BJ (cell line): Measurements from ENCODE around the gene SYNE2. TPM values are rescaled to one million over a fixed set of nuclear protein-coding genes. Genes with fewer than 3 reads are reported as not detected.

Experiments
- CTCF ChIA-PET: fragments of 350-600 bp; formaldehyde crosslinking; extraction: SDS; loops from one replicate; lab custom pipeline; 2021; ENCODE audit warnings: antibody characterized with exemption, inconsistent platforms; lab: Yijun Ruan, JAX
- POLR2A ChIA-PET: fragments of 300-600 bp; sonication (Branson Sonifier 250); formaldehyde crosslinking; extraction: SDS; loops from one replicate; lab custom pipeline; 2021; ENCODE audit warnings: antibody characterized with exemption; lab: Charles Lee
- DNase-seq: peaks from one replicate; pipeline ENCODE4 v3.0.0-alpha.2; 2011; ENCODE audit warnings: low read depth
- H3K27me3 ChIP-seq: 2 replicates; pipeline ENCODE4 v1.6.0; 2011; ENCODE audit warnings: low read length; ENCODE audit not compliant: control insufficient read depth, insufficient read depth
- H3K36me3 ChIP-seq: 2 replicates; pipeline ENCODE4 v1.5.1; 2011; ENCODE audit warnings: low read length; ENCODE audit not compliant: control insufficient read depth, insufficient read depth
- H3K4me3 ChIP-seq: 2 replicates; pipeline ENCODE4 v1.5.1; 2011; ENCODE audit warnings: low read depth, mild to moderate bottlenecking, control low read depth, low read length
- CTCF ChIP-seq: IDR thresholded peaks from 2 replicates; pipeline ENCODE4 v1.5.1; 2011; ENCODE audit warnings: low read depth, mild to moderate bottlenecking, control low read depth, inconsistent platforms, low read length, moderate library complexity; ENCODE audit not compliant: insufficient read depth
- polyA plus RNA-seq: library from polyadenylated mRNA; depleted of rRNA; stranded (reverse); fragments of >200 nt; gene quantifications from 2 replicates; pipeline ENCODE4 v1.2.3, GENCODE V29; 2011

Gene SYNE2
- polyA plus RNA-seq, 1 experiment = 5.2 TPM

- ChIA-PET CTCF (interaction anchor here (1.1 kb wide), 1 partner anchor 11 kb away, joined by 3 read pairs; no protein-coding TSS in a partner anchor), POLR2A (no interaction called here)
- no peak for DNase-seq
- H3K36me3 ChIP-seq = no peaks in the 10 kb centered on the region
- H3K4me3 ChIP-seq = no peak overlapping the region
- no peak for TF ChIP-seq CTCF
- H3K27me3 ChIP-seq = no peaks in the 10 kb centered on the region
These were observed 113.6 kb downstream of the SYNE2 start for GRCh38 chr14:63966407-63966806.

GRCh38 chr14:63972323-63972932 is 119.6 kb downstream of the SYNE2 start:
- no peaks in the 10 kb centered on the region for H3K27me3 ChIP-seq
- no peak for TF ChIP-seq CTCF
- H3K36me3 ChIP-seq = no peaks in the 10 kb centered on the region
- H3K4me3 ChIP-seq = no peak overlapping the region
- DNase-seq = no peak
- POLR2A ChIA-PET = no interaction called here
- CTCF ChIA-PET = no interaction called here

GRCh38 chr14:63974176-63974575 is 121.4 kb downstream of the SYNE2 start:
- no peak overlapping the region for H3K4me3 ChIP-seq
- no peak for DNase-seq
- POLR2A ChIA-PET = no interaction called here
- CTCF ChIA-PET = no interaction called here
- H3K36me3 ChIP-seq = no peaks in the 10 kb centered on the region
- no peak for TF ChIP-seq CTCF
- no peaks in the 10 kb centered on the region for H3K27me3 ChIP-seq

GRCh38 chr14:63981569-63981968 is 128.8 kb downstream of the SYNE2 start:
- CTCF ChIA-PET = no interaction called here
- Histone ChIP-seq H3K27me3 (no peaks in the 10 kb centered on the region), H3K36me3 (no peaks in the 10 kb centered on the region), H3K4me3 (no peak overlapping the region)
- no peak for DNase-seq
- TF ChIP-seq CTCF = no peak
- POLR2A ChIA-PET = no interaction called here

GRCh38 chr14:63982156-63982555 is 129.4 kb downstream of the SYNE2 start:
- H3K36me3 ChIP-seq = no peaks in the 10 kb centered on the region
- TF ChIP-seq CTCF = no peak
- DNase-seq = no peak
- no peaks in the 10 kb centered on the region for H3K27me3 ChIP-seq
- no peak overlapping the region for H3K4me3 ChIP-seq
- POLR2A ChIA-PET = no interaction called here
- CTCF ChIA-PET = no interaction called here
